Measurements from ENCODE around the gene EDEM3. TPM values are rescaled to one million over a fixed set of nuclear protein-coding genes. Genes with fewer than 3 reads are reported as not detected.
A peak's percentile ranks its signal among the peaks of the same experiment; 100 is the strongest.

The EDEM3 gene
- total and polyA plus RNA-seq, 9 of the 15 experiments (the other 6 are each of a cell fraction or from before 2014, with no cell fraction given), result 15.8 to 46.6 (median 28.0) TPM

- TF ChIP-seq SNRNP70 (optimal IDR thresholded peaks at IDR 0.05; ENCODE audit: low read depth, low read length) (no peak), RBM34 (IDR thresholded peaks at IDR 0.05; ENCODE audit: borderline replicate concordance, insufficient read depth, low read length) (no peak), SRSF1 (IDR thresholded peaks at IDR 0.05; ENCODE audit: low read depth, low read length) (no peak), SETDB1 (IDR thresholded peaks at IDR 0.05; ENCODE audit: low read length) (no peak), HNRNPLL (IDR thresholded peaks at IDR 0.05; ENCODE audit: low read depth, low read length, poor library complexity, severe bottlenecking) (no peak), MAFK (IDR thresholded peaks at IDR 0.05; ENCODE audit: low read length) (no peak), ZNF778 (CRISPR knock-in tag; IDR thresholded peaks at IDR 0.05) (no peak), TRIM24 (IDR thresholded peaks at IDR 0.05) (no peak), ZNF395 (CRISPR knock-in tag; IDR thresholded peaks at IDR 0.05) (no peak), CBFA2T3 (IDR thresholded peaks at IDR 0.05) (peak; percentile 25; the same call in 1 of the 2 replicates), THRA (IDR thresholded peaks at IDR 0.05) (peak; percentile 81), ZNF79 (CRISPR knock-in tag; IDR thresholded peaks at IDR 0.05; ENCODE audit: low read depth) (no peak), ZNF766 (CRISPR knock-in tag; conservative IDR thresholded peaks at IDR 0.05) (peak; percentile 58; the same call in 1 of the 2 replicates), E2F5 (CRISPR knock-in tag; IDR thresholded peaks at IDR 0.05) (no peak), RFX5 (IDR thresholded peaks at IDR 0.05; ENCODE audit: low read depth, low read length) (no peak), ELK3 (CRISPR knock-in tag; IDR thresholded peaks at IDR 0.05) (no peak), TFAP4 (CRISPR knock-in tag; IDR thresholded peaks at IDR 0.05; ENCODE audit: borderline replicate concordance) (no peak), RFX7 (CRISPR knock-in tag; IDR thresholded peaks at IDR 0.05) (no peak), ZNF717 (CRISPR knock-in tag; IDR thresholded peaks at IDR 0.05) (no peak), RBM39 (optimal IDR thresholded peaks at IDR 0.05; ENCODE audit: low read depth, low read length) (no peak), ZNF696 (CRISPR knock-in tag; conservative IDR thresholded peaks at IDR 0.05) (no peak), ZNF740 (CRISPR knock-in tag; IDR thresholded peaks at IDR 0.05) (no peak), ZNF740 (tag; IDR thresholded peaks at IDR 0.05) (peak in 1 of 2 experiments; percentile 26; a peak in 1 of 4 replicates)
These were observed 8.6 kb downstream of the EDEM3 start (continued) for GRCh38 chr1:184745929-184746638.

Measured in K562 (cell line).